HL-60 (cell line): Measurements from ENCODE around the gene ACVRL1.

Source experiments
- DNase-seq, 2 experiments: peaks; one replicate each; pipeline ENCODE4 v3.0.0-alpha.2; 2010 to 2020; ENCODE audit warnings: low read depth in 1 of 2, low spot score in 1 of 2
- H3K27ac ChIP-seq: fragments of 250-450 bp; sonication (Bioruptor Pico); replicated peaks from 2 replicates; pipeline ENCODE4 v1.5.1; 2020; ENCODE audit warnings: mild to moderate bottlenecking, moderate library complexity
- H3K27me3 ChIP-seq: fragments of 250-450 bp; sonication (Bioruptor Pico); 2 replicates; pipeline ENCODE4 v1.5.1; 2021; ENCODE audit warnings: mild to moderate bottlenecking, moderate library complexity; ENCODE audit not compliant: insufficient read depth, poor library complexity, severe bottlenecking
- H3K4me3 ChIP-seq: replicated peaks from 2 replicates; pipeline ENCODE4 v1.5.1; 2011; ENCODE audit warnings: mild to moderate bottlenecking, control low read depth, low read length; ENCODE audit not compliant: insufficient read depth
- CTCF ChIP-seq: IDR thresholded peaks from one replicate; pipeline ENCODE4 v1.5.1; 2011; ENCODE audit warnings: low read length, control low read depth, inconsistent platforms; ENCODE audit not compliant: insufficient read depth
- GABPA ChIP-seq: IDR thresholded peaks from 2 replicates; pipeline ENCODE4 v1.6.1; 2012; ENCODE audit warnings: low read depth
- POLR2AphosphoS5 ChIP-seq: IDR thresholded peaks from 2 replicates; pipeline ENCODE4 v1.6.1; 2012; ENCODE audit warnings: low read depth
- REST ChIP-seq: IDR thresholded peaks from 2 replicates; pipeline ENCODE4 v1.6.1; 2012; ENCODE audit warnings: low read depth; ENCODE audit not compliant: insufficient replicate concordance
- SPI1 ChIP-seq: IDR thresholded peaks from 2 replicates; pipeline ENCODE4 v1.6.1; 2012; ENCODE audit warnings: low read depth, mild to moderate bottlenecking, borderline replicate concordance

ACVRL1 gene

GRCh38 chr12:51870504-51870903 is 36.8 kb upstream of the ACVRL1 start:
- no peak for DNase-seq
- H3K4me3 ChIP-seq = no peak overlapping the region
- TF ChIP-seq CTCF = no peak
- no peak for TF ChIP-seq POLR2AphosphoS5
- TF ChIP-seq GABPA = no peak
- TF ChIP-seq SPI1 = no peak
- no peak for TF ChIP-seq REST
- peaks cover 9% of the 10 kb centered on the region for H3K27me3 ChIP-seq
- no peak overlapping the region for H3K27ac ChIP-seq

GRCh38 chr12:51871126-51871525 is 36.2 kb upstream of the ACVRL1 start:
- peaks cover 9% of the 10 kb centered on the region for H3K27me3 ChIP-seq
- no peak overlapping the region for H3K4me3 ChIP-seq
- DNase-seq = peak; percentile 47 to 55
- TF ChIP-seq CTCF (no peak), SPI1 (no peak), GABPA (no peak), POLR2AphosphoS5 (no peak), REST (no peak)
- no peak overlapping the region for H3K27ac ChIP-seq

- TF ChIP-seq GABPA (no peak), SPI1 (no peak), POLR2AphosphoS5 (no peak), REST (no peak), CTCF (no peak)
- Histone ChIP-seq H3K27me3 (peaks cover 9% of the 10 kb centered on the region), H3K4me3 (no peak overlapping the region), H3K27ac (no peak overlapping the region)
- DNase-seq = no peak
These were observed 35.2 kb upstream of the ACVRL1 start for GRCh38 chr12:51871918-51872688.
